ENCODE measurements around the gene CLN6.
"Not testable (repeated sequence)": the region's sequence is repeated elsewhere in the genome, so short reads cannot be mapped to it uniquely, and the experiment has no call there.

CLN6 gene

GRCh38 chr15:68252925-68253534 lies 23.5 kb upstream of the CLN6 start:
- peak; percentile 56 for DNase-seq

GRCh38 chr15:68249058-68249713 lies 19.7 kb upstream of the CLN6 start:
- no peak for DNase-seq

DNA sequence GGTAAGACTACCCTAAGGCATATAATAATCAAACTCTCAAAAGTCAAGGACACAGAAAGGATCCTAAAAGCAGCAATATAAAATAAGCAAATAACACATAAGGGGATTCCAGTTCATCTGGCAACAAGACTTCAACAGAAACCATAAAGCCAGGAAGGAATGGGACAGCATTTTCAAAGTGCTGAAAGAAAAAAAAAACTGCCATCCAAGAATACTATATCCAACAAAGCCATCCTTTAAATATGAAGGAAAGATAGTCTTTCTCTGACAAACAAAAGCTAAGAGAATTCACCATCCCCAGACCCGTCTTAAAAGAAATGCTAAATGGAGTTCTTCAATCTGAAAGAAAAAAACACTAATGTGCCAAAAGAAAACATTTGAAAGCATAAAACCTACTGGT lies 14.7 kb upstream of the CLN6 start:
- no peak for DNase-seq

- no peak for DNase-seq
Observed at GRCh38 chr15:68241088-68241935, 11.8 kb upstream of the CLN6 start.

GRCh38 chr15:68239025-68239424 lies 9.5 kb upstream of the CLN6 start:
- no peak for DNase-seq

DNA sequence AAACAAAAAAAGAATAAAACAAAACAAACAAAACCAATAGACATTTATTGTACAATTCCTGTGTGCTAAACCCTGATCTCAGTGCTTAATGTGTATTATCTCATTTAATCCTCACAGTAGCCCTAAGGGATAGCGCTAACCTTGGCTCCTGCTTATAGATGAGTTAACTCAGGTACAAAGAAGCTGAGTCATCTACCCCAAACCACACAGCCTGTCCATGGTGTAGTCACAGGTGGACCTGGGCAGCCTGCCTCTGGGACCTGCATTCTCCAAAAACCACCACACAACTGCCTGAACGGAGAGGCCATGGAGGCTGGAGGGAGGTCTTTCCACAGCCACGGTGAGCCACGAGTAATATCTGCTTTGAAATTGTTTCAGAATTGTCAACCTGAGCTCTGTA lies 5.5 kb upstream of the CLN6 start:
- DNase-seq, result no peak

DNA sequence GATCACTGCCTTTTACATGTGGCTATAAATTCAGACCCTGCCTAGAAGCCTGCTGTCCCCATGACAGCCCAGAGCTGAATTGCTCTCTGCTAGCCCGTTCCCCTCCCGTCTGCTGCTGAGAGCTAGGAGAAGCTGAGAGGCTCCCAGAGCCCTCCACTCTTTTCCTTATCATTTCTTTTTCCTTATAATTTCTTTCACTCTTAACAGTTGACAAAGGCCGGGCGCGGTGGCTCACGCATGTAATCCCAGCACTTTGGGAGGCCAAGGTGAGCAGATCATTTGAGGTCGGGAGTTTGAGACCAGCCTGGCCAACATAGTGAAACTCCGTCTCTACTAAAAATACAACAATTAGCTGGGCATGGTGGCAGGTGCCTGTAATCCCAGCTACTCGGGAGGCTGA lies 5.0 kb upstream of the CLN6 start:
- DNase-seq, result not testable (repeated sequence)

- no peak for DNase-seq
Observed at GRCh38 chr15:68234060-68234459, 4.5 kb upstream of the CLN6 start.

- no peak for DNase-seq
Observed at GRCh38 chr15:68232937-68233336, 3.4 kb upstream of the CLN6 start.

DNA sequence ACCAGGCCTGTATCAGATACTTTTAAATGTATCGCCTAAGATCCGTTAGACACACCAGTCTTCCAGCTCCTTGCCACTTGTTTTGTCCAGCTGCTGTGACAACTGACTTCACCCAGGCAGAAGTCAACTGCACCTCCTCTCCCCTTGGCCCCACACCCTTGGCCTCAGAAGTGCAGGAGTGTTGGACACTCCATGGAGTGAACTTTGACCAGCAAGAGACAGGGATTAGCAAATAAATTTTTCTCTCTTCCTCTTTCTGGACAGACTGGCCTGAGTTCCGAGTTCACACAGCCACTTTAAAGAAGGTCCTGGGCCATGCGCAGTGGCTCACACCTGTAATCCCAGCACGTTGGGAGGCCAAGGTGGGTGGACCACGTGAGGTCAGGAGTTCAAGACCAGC lies 2.9 kb upstream of the CLN6 start:
- no peak for DNase-seq

- no peak for DNase-seq
Observed at GRCh38 chr15:68231102-68231818, 1.7 kb upstream of the CLN6 start.

DNA sequence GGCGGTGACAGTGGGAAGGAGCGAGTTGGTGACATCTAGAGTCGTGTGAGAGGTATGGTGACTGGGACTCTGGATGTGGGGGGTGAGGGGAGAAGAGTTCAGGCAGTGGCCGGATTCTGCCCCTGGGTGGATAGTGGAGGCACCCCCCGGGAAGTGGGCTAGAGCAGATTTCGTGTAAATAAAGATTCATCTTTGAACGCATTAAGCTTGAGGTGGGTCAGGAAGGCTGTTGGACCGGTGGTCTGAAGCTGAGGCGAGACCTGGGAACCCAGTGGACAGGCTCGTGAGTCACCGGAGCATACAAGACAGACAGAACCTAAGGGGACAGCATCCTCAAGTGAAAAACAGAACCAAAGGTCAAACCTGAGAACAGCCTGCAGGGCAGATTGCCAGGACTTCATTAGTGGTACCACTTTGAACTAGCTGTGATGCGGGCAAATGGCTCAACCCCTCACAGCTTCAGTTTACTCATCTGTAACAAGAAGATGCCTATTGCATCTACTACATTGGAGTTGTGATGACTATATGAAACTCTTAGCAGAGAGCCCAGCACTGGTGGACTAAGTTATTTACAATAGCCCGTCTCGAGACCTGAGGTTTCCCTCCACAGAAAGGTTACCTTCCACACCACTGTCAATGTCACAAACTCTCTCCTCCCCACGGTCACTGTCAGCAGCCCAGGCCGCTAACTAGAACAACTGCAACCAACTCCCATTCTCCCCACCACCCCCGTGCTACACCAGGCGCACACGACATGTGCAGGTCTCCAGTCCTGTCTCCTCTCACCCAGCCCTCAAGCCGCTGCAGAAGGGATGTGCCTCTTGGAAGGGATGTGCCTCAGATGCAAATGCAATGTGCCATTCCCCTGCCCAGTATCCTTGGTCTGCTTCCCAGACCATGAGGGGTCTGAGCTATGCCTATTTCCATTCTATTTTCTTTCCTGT lies 901 bp upstream of the CLN6 start:
- no peak for DNase-seq

DNA sequence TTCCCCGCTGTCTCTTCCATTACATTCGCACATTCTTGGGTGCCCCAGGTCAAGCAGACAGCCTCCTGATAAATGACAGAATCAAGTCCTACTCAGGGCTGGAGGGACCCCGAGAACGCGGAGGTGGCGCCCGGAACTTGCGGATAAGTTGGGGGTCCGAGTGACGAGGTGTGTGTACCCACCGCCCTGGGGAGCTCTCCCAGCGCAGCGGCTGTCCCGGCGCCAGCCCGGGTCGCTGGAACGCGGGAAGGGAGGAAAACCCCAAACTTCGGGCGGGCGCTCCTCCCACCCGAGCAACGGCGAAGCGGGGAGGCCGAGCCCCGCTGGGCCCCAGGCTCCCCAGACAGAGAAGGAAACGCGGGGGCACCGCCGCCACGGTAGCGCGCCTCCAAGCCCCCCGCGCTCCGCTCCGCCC lies 550 bp downstream of the CLN6 start:
- DNase-seq, result no peak

- DNase-seq, result no peak
Observed at GRCh38 chr15:68228143-68228970, 1.2 kb downstream of the CLN6 start.

- no peak for DNase-seq
Observed at GRCh38 chr15:68227643-68228142, 1.8 kb downstream of the CLN6 start.

DNA sequence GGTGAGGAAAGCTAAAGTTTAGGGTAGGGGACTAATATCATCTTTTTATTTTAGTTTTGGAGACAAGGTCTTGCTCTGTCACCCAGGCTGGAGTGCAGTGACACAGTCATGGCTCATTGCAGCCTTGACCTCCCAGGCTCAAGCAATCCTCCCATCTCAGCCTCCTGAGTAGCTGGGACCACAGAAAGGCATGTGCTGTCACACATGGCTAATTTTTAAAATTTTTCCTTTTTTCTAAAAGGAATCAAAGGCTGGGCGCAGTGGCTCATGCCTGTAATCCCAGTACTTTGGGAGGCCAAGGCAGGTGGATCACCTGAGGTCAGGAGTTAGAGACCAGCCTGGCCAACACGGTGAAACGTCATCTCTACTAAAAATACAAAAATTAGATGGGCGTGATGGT lies 4.1 kb downstream of the CLN6 start:
- DNase-seq, result not testable (repeated sequence)

GRCh38 chr15:68224546-68225250 lies 4.8 kb downstream of the CLN6 start:
- no peak for DNase-seq

DNA sequence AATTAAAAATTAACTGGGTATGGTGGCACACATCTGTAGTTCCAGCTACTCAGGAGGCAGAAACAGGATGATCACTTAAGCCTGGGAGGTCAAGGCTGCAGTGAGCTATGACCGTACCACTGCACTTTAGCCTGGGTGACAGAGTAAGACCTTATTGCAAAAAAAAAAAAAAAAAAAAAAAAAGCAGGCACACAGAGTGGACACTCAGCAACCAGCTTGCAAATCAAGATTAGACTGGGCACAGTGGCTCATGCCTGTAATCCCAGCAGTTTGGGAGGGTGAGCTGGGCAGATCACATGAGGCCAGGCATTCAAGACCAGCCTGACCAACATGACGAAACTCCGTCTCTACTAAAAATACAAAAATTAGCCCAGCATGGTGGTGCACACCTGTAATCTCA lies 5.4 kb downstream of the CLN6 start:
- DNase-seq, result no peak

DNA sequence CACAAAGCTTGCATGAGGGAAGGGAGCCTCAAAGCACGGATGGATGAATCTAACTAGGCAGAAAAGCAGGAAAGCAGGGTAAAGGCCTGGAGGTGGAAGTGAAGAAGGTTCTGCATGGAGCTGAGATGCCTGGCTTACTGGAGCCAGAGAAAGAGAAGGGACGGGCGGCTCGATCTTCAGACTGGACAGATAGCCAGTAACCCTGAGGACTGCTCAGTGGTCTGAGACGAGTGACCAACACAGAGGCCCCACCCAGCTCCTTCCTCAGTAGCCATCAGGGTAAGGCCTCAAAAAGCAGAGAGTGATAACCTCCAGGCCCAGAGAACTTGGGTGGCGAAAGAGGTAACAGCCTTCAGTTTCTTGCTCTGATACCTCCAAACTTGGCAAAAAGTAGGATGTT lies 6.4 kb downstream of the CLN6 start:
- DNase-seq, result no peak

DNA sequence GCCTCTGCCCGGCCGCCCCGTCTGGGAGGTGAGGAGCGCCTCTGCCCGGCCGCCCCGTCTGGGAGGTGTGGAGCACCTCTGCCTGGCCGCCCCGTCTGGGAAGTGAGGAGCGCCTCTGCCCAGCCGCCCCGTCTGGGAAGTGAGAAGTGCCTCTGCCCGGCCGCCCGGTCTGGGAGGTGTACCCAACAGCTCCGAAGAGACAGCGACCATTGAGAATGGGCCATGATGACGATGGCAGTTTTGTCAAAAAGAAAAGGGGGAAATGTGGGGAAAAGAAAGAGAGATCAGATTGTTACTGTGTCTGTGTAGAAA lies 7.1 kb downstream of the CLN6 start:
- DNase-seq, result not testable (repeated sequence)
